ENCODE results near the gene ERRFI1. TPM values are rescaled to one million over a fixed set of nuclear protein-coding genes. Genes with fewer than 3 reads are reported as not detected.
"Not testable (repeated sequence)": the region's sequence is repeated elsewhere in the genome, so short reads cannot be mapped to it uniquely, and the experiment has no call there.

ERRFI1 gene
- total RNA-seq, 1 experiment from 2014 or later, result 83.0 TPM

- intact Hi-C loops (cut with micrococcal nuclease; ENCODE audit: unreplicated experiment), result loop anchor here (1.0 kb wide), 1 partner anchor 35 kb away; no protein-coding TSS in a partner anchor
- no peak for TF ChIP-seq CTCF (IDR thresholded peaks at IDR 0.05; ENCODE audit: unreplicated experiment)
- CTCF ChIA-PET, result interaction anchor here (1.0 to 1.3 kb wide), 3 partner anchors 17 to 60 kb away, joined by 3 to 4 read pairs (median 3); no protein-coding TSS in a partner anchor
- H3K36me3 Mint-ChIP-seq (ENCODE audit: insufficient read depth, unreplicated experiment), result peaks cover 5% of the 10 kb centered on the region
- peak overlapping the region; percentile 79 for H3K27ac Mint-ChIP-seq (ENCODE audit: unreplicated experiment)
- DNase-seq, result peak; percentile 53
- peak overlapping the region; percentile 51 for H3K4me3 Mint-ChIP-seq (ENCODE audit: low read depth, unreplicated experiment)
- H3K4me1 Mint-ChIP-seq (ENCODE audit: low read depth, unreplicated experiment), result peaks cover 23% of the 10 kb centered on the region
- no TSS peak for BruUV-seq (replicated peaks)
- H3K9me3 Mint-ChIP-seq (ENCODE audit: low read depth, unreplicated experiment), result peaks cover under 1% of the 10 kb centered on the region
- H3K27me3 Mint-ChIP-seq (ENCODE audit: unreplicated experiment), result no peaks in the 10 kb centered on the region
Measured at GRCh38 chr1:8061210-8061609, 35.1 kb upstream of the ERRFI1 start.

- H3K27ac Mint-ChIP-seq (ENCODE audit: unreplicated experiment), result peak overlapping the region; percentile 47
- peaks cover 30% of the 10 kb centered on the region for H3K4me1 Mint-ChIP-seq (ENCODE audit: low read depth, unreplicated experiment)
- CTCF ChIA-PET, result interaction anchor here (0.6 to 0.7 kb wide), 2 partner anchors 17 to 116 kb away, joined by 3 to 7 read pairs; no protein-coding TSS in a partner anchor
- intact Hi-C loops (cut with micrococcal nuclease; ENCODE audit: unreplicated experiment), result no loop called here
- no peaks in the 10 kb centered on the region for H3K9me3 Mint-ChIP-seq (ENCODE audit: low read depth, unreplicated experiment)
- BruUV-seq (replicated peaks), result no TSS peak
- no peak for TF ChIP-seq CTCF (IDR thresholded peaks at IDR 0.05; ENCODE audit: unreplicated experiment)
- no peaks in the 10 kb centered on the region for H3K27me3 Mint-ChIP-seq (ENCODE audit: unreplicated experiment)
- no peak for DNase-seq
- H3K36me3 Mint-ChIP-seq (ENCODE audit: insufficient read depth, unreplicated experiment), result peaks cover 11% of the 10 kb centered on the region
- no peak overlapping the region for H3K4me3 Mint-ChIP-seq (ENCODE audit: low read depth, unreplicated experiment)
Measured at GRCh38 chr1:8059161-8059622, 33.1 kb upstream of the ERRFI1 start.

- CTCF ChIA-PET; H3K27me3 Mint-ChIP-seq (ENCODE audit: unreplicated experiment); H3K9me3 Mint-ChIP-seq (ENCODE audit: low read depth, unreplicated experiment); BruUV-seq (replicated peaks); DNase-seq; H3K4me3 Mint-ChIP-seq (ENCODE audit: low read depth, unreplicated experiment); intact Hi-C loops (cut with micrococcal nuclease; ENCODE audit: unreplicated experiment): not testable (repeated sequence)
- peak overlapping the region; percentile 16 for H3K27ac Mint-ChIP-seq (ENCODE audit: unreplicated experiment)
- peaks cover 19% of the 10 kb centered on the region for H3K36me3 Mint-ChIP-seq (ENCODE audit: insufficient read depth, unreplicated experiment)
- H3K4me1 Mint-ChIP-seq (ENCODE audit: low read depth, unreplicated experiment), result peaks cover 37% of the 10 kb centered on the region
Measured at GRCh38 chr1:8057779-8058178, 31.7 kb upstream of the ERRFI1 start.

GRCh38 chr1:8055973-8056372 is 29.9 kb upstream of the ERRFI1 start:
- Mint-ChIP-seq H3K9me3 (ENCODE audit: low read depth, unreplicated experiment) (no peaks in the 10 kb centered on the region), H3K36me3 (ENCODE audit: insufficient read depth, unreplicated experiment) (peaks cover 19% of the 10 kb centered on the region), H3K27me3 (ENCODE audit: unreplicated experiment) (no peaks in the 10 kb centered on the region), H3K4me1 (ENCODE audit: low read depth, unreplicated experiment) (peaks cover 27% of the 10 kb centered on the region), H3K4me3 (ENCODE audit: low read depth, unreplicated experiment) (no peak overlapping the region), H3K27ac (ENCODE audit: unreplicated experiment) (peak overlapping the region; percentile 60)
- no peak for TF ChIP-seq CTCF (IDR thresholded peaks at IDR 0.05; ENCODE audit: unreplicated experiment)
- CTCF ChIA-PET, result no interaction called here
- intact Hi-C loops (cut with micrococcal nuclease; ENCODE audit: unreplicated experiment), result no loop called here
- no peak for DNase-seq
- no TSS peak for BruUV-seq (replicated peaks)

- H3K9me3 Mint-ChIP-seq (ENCODE audit: low read depth, unreplicated experiment), result no peaks in the 10 kb centered on the region
- peaks cover 27% of the 10 kb centered on the region for H3K4me1 Mint-ChIP-seq (ENCODE audit: low read depth, unreplicated experiment)
- H3K36me3 Mint-ChIP-seq (ENCODE audit: insufficient read depth, unreplicated experiment), result peaks cover 19% of the 10 kb centered on the region
- H3K4me3 Mint-ChIP-seq (ENCODE audit: low read depth, unreplicated experiment), result no peak overlapping the region
- no peak overlapping the region for H3K27ac Mint-ChIP-seq (ENCODE audit: unreplicated experiment)
- no peaks in the 10 kb centered on the region for H3K27me3 Mint-ChIP-seq (ENCODE audit: unreplicated experiment)
- BruUV-seq (replicated peaks), result no TSS peak
- no peak for TF ChIP-seq CTCF (IDR thresholded peaks at IDR 0.05; ENCODE audit: unreplicated experiment)
- DNase-seq, result no peak
- intact Hi-C loops (cut with micrococcal nuclease; ENCODE audit: unreplicated experiment), result no loop called here
- CTCF ChIA-PET, result interaction anchor here (0.6 kb wide), 1 partner anchor 1904 kb away, joined by 10 read pairs; no protein-coding TSS in a partner anchor
Measured at GRCh38 chr1:8053878-8054567, 27.9 kb upstream of the ERRFI1 start.
